Sigmoid colon (tissue), 4 donors: ENCODE data around the gene PNPLA8.

Source experiments
- CTCF ChIP-seq, 4 experiments: fragments of 450-650 bp in 3 of 4; fragments of 200-600 bp in 1 of 4; IDR thresholded peaks; one replicate each; pipeline ENCODE4 v1.5.1; 2016 to 2019; ENCODE audit warnings: antibody characterized with exemption in 4 of 4, mild to moderate bottlenecking in 3 of 4, moderate library complexity in 2 of 4
- POLR2AphosphoS5 ChIP-seq, 4 donors: sonication (generic); formaldehyde crosslinking; IDR thresholded peaks; one replicate each; pipeline ENCODE4 v1.6.1; 2017; ENCODE audit warnings: antibody characterized with exemption in 4 of 4

GRCh38 chr7:108557617-108558016 is 31.7 kb upstream of the PNPLA8 start:
- TF ChIP-seq POLR2AphosphoS5 (IDR thresholded peaks at IDR 0.05) (no peak), CTCF (IDR thresholded peaks at IDR 0.05) (no peak)
